Measurements from ENCODE around the gene TSPAN14.
"Not testable (repeated sequence)": the region's sequence is repeated elsewhere in the genome, so short reads cannot be mapped to it uniquely, and the experiment has no call there.

Gene TSPAN14

GRCh38 chr10:80537086-80537735 lies 83.1 kb downstream of the TSPAN14 start:
- H3K27ac ChIP-seq: no peak overlapping the region
- DNase-seq (ENCODE audit: low read depth, low spot score): no peak

GRCh38 chr10:80537736-80538480 lies 83.8 kb downstream of the TSPAN14 start, which contains the start of gene SH2D4B:
SH2D4B (plus strand) TSS chr10:80537902; CDS start chr10:80538332, 430 bp downstream.
- no peak for DNase-seq (ENCODE audit: low read depth, low spot score)
- H3K27ac ChIP-seq: no peak within 1 kb of the TSS

- no peak for DNase-seq (ENCODE audit: low read depth, low spot score)
- no peak overlapping the region for H3K27ac ChIP-seq
Measured at GRCh38 chr10:80538481-80539185, 84.5 kb downstream of the TSPAN14 start.

- DNase-seq (ENCODE audit: low read depth, low spot score): no peak
Measured at GRCh38 chr10:80539421-80540031, 85.4 kb downstream of the TSPAN14 start.

GRCh38 chr10:80540136-80540535 lies 86.0 kb downstream of the TSPAN14 start:
- H3K27ac ChIP-seq: peak overlapping the region; percentile 16

More at GRCh38 chr10:80539421-80540031, 85.4 kb downstream of the TSPAN14 start:
- H3K27ac ChIP-seq: peak overlapping the region; percentile 16

GRCh38 chr10:80540618-80540980 lies 86.5 kb downstream of the TSPAN14 start:
- no peak overlapping the region for H3K27ac ChIP-seq
- DNase-seq (ENCODE audit: low read depth, low spot score): no peak

More at GRCh38 chr10:80540136-80540535, 86.0 kb downstream of the TSPAN14 start:
- DNase-seq (ENCODE audit: low read depth, low spot score): no peak

GRCh38 chr10:80540981-80541750 lies 87.1 kb downstream of the TSPAN14 start:
- DNase-seq (ENCODE audit: low read depth, low spot score): no peak
- H3K27ac ChIP-seq: peak overlapping the region; percentile 19

GRCh38 chr10:80542053-80542452 lies 87.9 kb downstream of the TSPAN14 start:
- H3K27ac ChIP-seq: peak overlapping the region; percentile 19
- DNase-seq (ENCODE audit: low read depth, low spot score): no peak

- no peak for DNase-seq (ENCODE audit: low read depth, low spot score)
- no peak overlapping the region for H3K27ac ChIP-seq
Measured at GRCh38 chr10:80542652-80543318, 88.7 kb downstream of the TSPAN14 start.

- H3K27ac ChIP-seq; DNase-seq (ENCODE audit: low read depth, low spot score): not testable (repeated sequence)
Measured at GRCh38 chr10:80543319-80543672, 89.2 kb downstream of the TSPAN14 start.

- DNase-seq (ENCODE audit: low read depth, low spot score): no peak
- H3K27ac ChIP-seq: no peak overlapping the region
Measured at GRCh38 chr10:80544316-80544953, 90.3 kb downstream of the TSPAN14 start.

- no peak overlapping the region for H3K27ac ChIP-seq
- no peak for DNase-seq (ENCODE audit: low read depth, low spot score)
Measured at GRCh38 chr10:80545258-80545881, 91.3 kb downstream of the TSPAN14 start.

GRCh38 chr10:80552151-80552646 lies 98.1 kb downstream of the TSPAN14 start:
- no peak for DNase-seq (ENCODE audit: low read depth, low spot score)
- no peak overlapping the region for H3K27ac ChIP-seq

GRCh38 chr10:80553436-80553835 lies 99.3 kb downstream of the TSPAN14 start:
- no peak overlapping the region for H3K27ac ChIP-seq
- no peak for DNase-seq (ENCODE audit: low read depth, low spot score)

- no peak for DNase-seq (ENCODE audit: low read depth, low spot score)
- H3K27ac ChIP-seq: no peak overlapping the region
Measured at GRCh38 chr10:80554050-80554449, 99.9 kb downstream of the TSPAN14 start.

GRCh38 chr10:80555415-80555814 lies 101.3 kb downstream of the TSPAN14 start:
- no peak for DNase-seq (ENCODE audit: low read depth, low spot score)
- no peak overlapping the region for H3K27ac ChIP-seq

GRCh38 chr10:80561950-80562349 lies 107.8 kb downstream of the TSPAN14 start:
- no peak for DNase-seq (ENCODE audit: low read depth, low spot score)
- no peak overlapping the region for H3K27ac ChIP-seq

- H3K27ac ChIP-seq: no peak overlapping the region
- no peak for DNase-seq (ENCODE audit: low read depth, low spot score)
Measured at GRCh38 chr10:80567292-80567691, 113.2 kb downstream of the TSPAN14 start.

All from epithelial cell of prostate (primary cell).